Progenitor cell of endocrine pancreas (in vitro differentiated cells): Measurements from ENCODE around the gene SLC23A3. TPM values are rescaled to one million over a fixed set of nuclear protein-coding genes. Genes with fewer than 3 reads are reported as not detected.
A peak's percentile ranks its signal among the peaks of the same experiment; 100 is the strongest.

ENCODE experiments used
- DNase-seq: peaks from one replicate; pipeline ENCODE4 v3.0.0; 2021; ENCODE audit warnings: low spot score; ENCODE audit not compliant: unreplicated experiment
- H3K27ac Mint-ChIP-seq: 2 replicates; pipeline ENCODE4 v1.8.0; 2021; ENCODE audit warnings: mild to moderate bottlenecking, moderate library complexity, mixed read lengths
- H3K27me3 Mint-ChIP-seq: 2 replicates; pipeline ENCODE4 v1.8.0; 2021; ENCODE audit warnings: mixed read lengths
- H3K36me3 Mint-ChIP-seq: 2 replicates; pipeline ENCODE4 v1.8.0; 2022; ENCODE audit warnings: mixed read lengths; ENCODE audit not compliant: insufficient read depth
- H3K4me1 Mint-ChIP-seq: 2 replicates; pipeline ENCODE4 v1.8.0; 2021; ENCODE audit warnings: low read depth, mixed read lengths
- H3K4me3 Mint-ChIP-seq: 2 replicates; pipeline ENCODE4 v1.8.0; 2021; ENCODE audit warnings: low read depth, mild to moderate bottlenecking, moderate library complexity, mixed read lengths
- H3K9me3 Mint-ChIP-seq: 2 replicates; pipeline ENCODE4 v1.8.0; 2021; ENCODE audit warnings: low read depth, mixed read lengths
- CTCF ChIP-seq: fragments of 200-600 bp; sonication (generic); IDR thresholded peaks from one replicate; pipeline ENCODE4 v1.5.0; 2021; ENCODE audit warnings: antibody characterized with exemption, mild to moderate bottlenecking; ENCODE audit not compliant: unreplicated experiment
- total RNA-seq: library from RNA; stranded (reverse); gene quantifications from 2 replicates; pipeline ENCODE4 v1.2.1, GENCODE V29; 2021

SLC23A3 gene
- total RNA-seq, 1 donor from 2014 or later, result 2.8 TPM

- no peaks in the 10 kb centered on the region for H3K9me3 Mint-ChIP-seq
- no peak overlapping the region for H3K27ac Mint-ChIP-seq
- H3K4me1 Mint-ChIP-seq, result peaks cover 42% of the 10 kb centered on the region
- TF ChIP-seq CTCF, result no peak
- H3K4me3 Mint-ChIP-seq, result no peak overlapping the region
- DNase-seq, result no peak
- H3K36me3 Mint-ChIP-seq, result peaks cover 2% of the 10 kb centered on the region
- H3K27me3 Mint-ChIP-seq, result peaks cover 82% of the 10 kb centered on the region
Measured at GRCh38 chr2:219124381-219125110, 45.3 kb downstream of the SLC23A3 start.

GRCh38 chr2:219123356-219124135 is 46.3 kb downstream of the SLC23A3 start:
- H3K27ac Mint-ChIP-seq, result peak overlapping the region; percentile 68
- peaks cover 2% of the 10 kb centered on the region for H3K36me3 Mint-ChIP-seq
- peaks cover 42% of the 10 kb centered on the region for H3K4me1 Mint-ChIP-seq
- no peaks in the 10 kb centered on the region for H3K9me3 Mint-ChIP-seq
- no peak for TF ChIP-seq CTCF
- no peak for DNase-seq
- no peak overlapping the region for H3K4me3 Mint-ChIP-seq
- peaks cover 83% of the 10 kb centered on the region for H3K27me3 Mint-ChIP-seq

DNA sequence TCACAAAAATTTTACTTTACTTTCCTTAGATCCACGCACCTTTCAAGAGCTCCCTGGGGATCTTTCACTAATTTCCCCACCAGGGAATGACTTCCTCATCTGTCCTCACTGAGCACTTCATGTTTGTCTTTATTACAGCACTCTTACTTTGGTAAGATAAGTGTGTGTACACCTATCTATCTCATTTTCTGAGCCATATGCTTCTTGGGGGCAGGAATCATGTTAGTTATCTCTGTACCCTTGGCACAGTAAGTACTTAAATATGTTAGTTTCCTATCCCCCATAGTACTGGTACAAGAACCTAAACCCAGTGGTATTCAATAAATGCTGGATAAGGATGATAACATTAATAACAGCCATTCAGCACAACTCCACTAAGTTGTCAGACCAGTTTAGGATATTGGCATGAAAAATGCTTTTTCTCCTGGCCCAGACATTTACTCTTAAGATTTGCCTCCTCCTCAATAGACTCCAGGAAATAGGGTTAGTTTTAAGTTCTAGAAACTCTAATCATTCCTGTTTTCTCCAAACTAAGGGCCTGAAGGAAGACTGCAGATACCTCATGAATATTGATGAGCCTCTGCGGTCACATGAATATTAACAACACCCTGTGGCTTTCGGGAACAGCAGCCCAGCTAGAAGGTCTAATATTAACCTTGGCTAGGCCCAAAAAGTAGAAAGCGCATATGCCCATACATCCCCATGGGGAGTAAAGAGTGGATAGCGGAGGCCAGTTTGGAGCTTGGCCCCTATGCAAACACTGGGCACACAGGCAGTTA is 47.4 kb downstream of the SLC23A3 start:
- Mint-ChIP-seq H3K9me3 (no peaks in the 10 kb centered on the region), H3K27ac (no peak overlapping the region), H3K36me3 (peaks cover 2% of the 10 kb centered on the region)

DNA sequence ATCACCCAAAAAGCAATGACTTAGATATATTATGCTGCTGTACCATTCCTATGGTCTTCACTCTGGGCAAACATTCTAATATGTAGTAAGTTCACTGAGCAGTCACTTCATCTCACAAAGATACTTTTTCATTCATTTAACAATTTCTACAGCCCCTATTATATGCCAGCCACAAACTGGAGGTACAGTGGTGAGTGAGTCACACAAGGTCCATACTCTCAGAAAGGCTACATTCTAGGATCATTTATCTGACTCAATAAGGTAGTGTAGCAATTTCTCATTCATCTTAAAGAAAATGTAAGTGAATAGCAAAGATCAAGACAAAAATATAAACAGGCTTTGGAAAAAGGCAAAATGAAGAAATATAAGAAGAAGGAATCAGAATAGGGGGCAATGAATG is 49.7 kb downstream of the SLC23A3 start:
- Mint-ChIP-seq H3K4me3 (no peak overlapping the region), H3K4me1 (peaks cover 44% of the 10 kb centered on the region), H3K9me3 (no peaks in the 10 kb centered on the region), H3K27ac (no peak overlapping the region), H3K36me3 (peaks cover 2% of the 10 kb centered on the region), H3K27me3 (peaks cover 80% of the 10 kb centered on the region)
- TF ChIP-seq CTCF, result no peak
- no peak for DNase-seq

More for the DNA sequence above, 47.4 kb downstream of the SLC23A3 start:
- H3K27me3 Mint-ChIP-seq, result peaks cover 83% of the 10 kb centered on the region
- H3K4me3 Mint-ChIP-seq, result no peak overlapping the region
- H3K4me1 Mint-ChIP-seq, result peaks cover 40% of the 10 kb centered on the region
- DNase-seq, result no peak
- no peak for TF ChIP-seq CTCF
